H1 (cell line): ENCODE data around the gene MUC5AC.

Source experiments
- KDM1A ChIP-seq: fragments of 200-600, 300-600 bp; sonication (generic); IDR thresholded peaks from 2 replicates; pipeline ENCODE4 v1.7.1; 2016; ENCODE audit warnings: mild to moderate bottlenecking, low read length, borderline replicate concordance
- RFX5 ChIP-seq: IDR thresholded peaks from 2 replicates; pipeline ENCODE4 v1.6.1; 2011; ENCODE audit warnings: low read depth, low read length, improper control_type of control experiment, borderline replicate concordance
- ZNF274 ChIP-seq: IDR thresholded peaks from 2 replicates; pipeline ENCODE4 v1.7.0; 2012; ENCODE audit warnings: low read length, borderline replicate concordance; ENCODE audit errors: extremely low read depth
- TF ChIP-seq, protein P1 (sequence below), 3 experiments: IDR thresholded peaks; 1 replicate in 2 of 3; 2 replicates in 1 of 3; pipeline versions ENCODE4 v1.5.1 to v1.6.1; 2011; ENCODE audit warnings: low read length in 3 of 3, mild to moderate bottlenecking in 3 of 3, inconsistent platforms in 2 of 3, low read depth in 1 of 3, moderate library complexity in 1 of 3; ENCODE audit not compliant: insufficient read depth in 1 of 3; ENCODE audit errors: control extremely low read depth in 1 of 3

- no peak for TF ChIP-seq KDM1A
- no peak for TF ChIP-seq RFX5
- no peak for TF ChIP-seq ZNF274
- TF ChIP-seq, protein P1, sequence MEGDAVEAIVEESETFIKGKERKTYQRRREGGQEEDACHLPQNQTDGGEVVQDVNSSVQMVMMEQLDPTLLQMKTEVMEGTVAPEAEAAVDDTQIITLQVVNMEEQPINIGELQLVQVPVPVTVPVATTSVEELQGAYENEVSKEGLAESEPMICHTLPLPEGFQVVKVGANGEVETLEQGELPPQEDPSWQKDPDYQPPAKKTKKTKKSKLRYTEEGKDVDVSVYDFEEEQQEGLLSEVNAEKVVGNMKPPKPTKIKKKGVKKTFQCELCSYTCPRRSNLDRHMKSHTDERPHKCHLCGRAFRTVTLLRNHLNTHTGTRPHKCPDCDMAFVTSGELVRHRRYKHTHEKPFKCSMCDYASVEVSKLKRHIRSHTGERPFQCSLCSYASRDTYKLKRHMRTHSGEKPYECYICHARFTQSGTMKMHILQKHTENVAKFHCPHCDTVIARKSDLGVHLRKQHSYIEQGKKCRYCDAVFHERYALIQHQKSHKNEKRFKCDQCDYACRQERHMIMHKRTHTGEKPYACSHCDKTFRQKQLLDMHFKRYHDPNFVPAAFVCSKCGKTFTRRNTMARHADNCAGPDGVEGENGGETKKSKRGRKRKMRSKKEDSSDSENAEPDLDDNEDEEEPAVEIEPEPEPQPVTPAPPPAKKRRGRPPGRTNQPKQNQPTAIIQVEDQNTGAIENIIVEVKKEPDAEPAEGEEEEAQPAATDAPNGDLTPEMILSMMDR (IDR thresholded peaks at IDR 0.05; ENCODE audit: control extremely low read depth in 1 of 3, insufficient read depth in 1 of 3, low read depth in 1 of 3, low read length in 3 of 3), result no peak
Observed at GRCh38 chr11:1228921-1229451, 71.2 kb downstream of the MUC5AC start.
